Right ventricle myocardium inferior (tissue), 1 donor: ENCODE measurements around the gene BCAS3. TPM values are rescaled to one million over a fixed set of nuclear protein-coding genes. Genes with fewer than 3 reads are reported as not detected.

ENCODE experiments used
- ATAC-seq: fragments of 200-7000 bp; cut with Tn5 transposase; one replicate; pipeline ENCODE4 v1.9.1; 2020; ENCODE audit warnings: mild to moderate bottlenecking, moderate library complexity
- DNase-seq: peaks from one replicate; pipeline ENCODE4 v3.0.0; 2021; ENCODE audit errors: missing footprints
- intact Hi-C: fragments of 100-400 bp; cut with DNase I; formaldehyde crosslinking; loops from one replicate; pipeline ENCODE4 v1.11.0; 2022
- total RNA-seq: library from RNA; stranded (reverse); fragmentation: NEBNext Ultra II Directional; extraction: Animal tissue kit (Norgen Biotek cat#: 25700); gene quantifications from one replicate; pipeline ENCODE4 v1.2.1, GENCODE V29; 2021
- donor health status: DM: no; HTN: yes; CAD: no; lungs with severe emphysema.

The BCAS3 gene
- total RNA-seq, 1 donor from 2014 or later: 13.3 TPM

DNA sequence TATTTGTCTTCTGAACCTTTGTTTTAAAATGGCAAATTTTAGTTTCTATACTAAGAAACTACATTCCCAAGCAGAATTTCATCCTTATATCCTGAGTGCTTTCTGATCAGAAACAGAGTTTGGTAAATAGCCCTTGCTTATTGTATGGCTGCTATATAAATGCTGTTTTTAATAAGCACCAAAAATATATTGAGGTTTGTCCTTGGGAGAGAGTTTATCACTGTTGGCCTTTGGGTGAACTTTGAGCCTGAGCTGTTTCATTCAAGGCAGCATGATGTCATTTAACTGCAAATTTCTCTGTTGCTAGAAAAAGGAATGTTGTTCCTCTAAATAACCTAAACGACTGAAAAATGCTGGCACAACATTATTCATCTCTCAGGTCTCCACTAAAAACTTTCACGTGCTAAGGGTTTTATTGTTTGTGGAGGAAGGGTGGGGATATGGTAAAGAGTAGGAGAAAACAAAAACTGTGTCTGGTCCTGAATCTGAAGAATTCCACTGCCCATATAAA lies 387.7 kb downstream of the BCAS3 start:
- no peak for ATAC-seq
- DNase-seq: no peak
- intact Hi-C loops: no loop called here

DNA sequence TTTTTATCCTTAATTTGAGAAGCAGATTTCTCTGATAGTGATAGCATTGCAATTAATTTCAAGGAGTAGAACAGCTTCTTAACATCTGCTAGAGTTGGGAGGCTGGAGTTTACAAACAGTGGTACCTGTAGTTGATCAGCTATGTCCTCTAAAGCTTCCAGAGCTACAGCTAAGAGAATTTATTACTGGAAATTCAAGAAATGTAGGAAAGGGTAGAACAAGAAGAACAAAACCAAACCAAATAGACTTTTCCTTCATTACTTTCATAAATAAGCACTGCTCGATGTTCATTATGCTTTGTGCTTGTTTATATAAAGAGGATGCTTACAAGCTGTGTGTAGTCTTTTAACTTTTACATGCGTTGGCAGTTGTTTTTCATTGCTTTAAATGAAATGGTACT lies 388.4 kb downstream of the BCAS3 start:
- no peak for DNase-seq
- intact Hi-C loops: no loop called here
- no peak for ATAC-seq

DNA sequence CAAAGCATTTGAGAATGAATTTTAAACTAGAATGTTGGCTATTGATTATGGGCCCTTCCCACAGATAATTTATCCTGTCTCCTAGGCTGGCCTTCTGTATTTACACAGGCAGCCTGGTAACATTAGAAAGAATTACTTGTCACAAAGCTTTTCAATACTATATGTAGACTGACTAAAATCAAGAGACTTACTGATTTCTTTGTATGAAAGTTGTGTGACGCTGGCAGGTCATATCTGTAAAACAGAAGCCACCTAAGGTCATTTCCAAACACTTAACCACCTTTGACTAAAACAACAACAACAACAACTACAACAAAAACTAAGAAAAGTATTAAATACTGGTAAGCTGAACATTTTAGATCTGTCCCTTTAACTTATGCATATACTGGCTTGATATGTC lies 393.0 kb downstream of the BCAS3 start:
- no peak for DNase-seq
- no peak for ATAC-seq
- intact Hi-C loops: no loop called here

DNA sequence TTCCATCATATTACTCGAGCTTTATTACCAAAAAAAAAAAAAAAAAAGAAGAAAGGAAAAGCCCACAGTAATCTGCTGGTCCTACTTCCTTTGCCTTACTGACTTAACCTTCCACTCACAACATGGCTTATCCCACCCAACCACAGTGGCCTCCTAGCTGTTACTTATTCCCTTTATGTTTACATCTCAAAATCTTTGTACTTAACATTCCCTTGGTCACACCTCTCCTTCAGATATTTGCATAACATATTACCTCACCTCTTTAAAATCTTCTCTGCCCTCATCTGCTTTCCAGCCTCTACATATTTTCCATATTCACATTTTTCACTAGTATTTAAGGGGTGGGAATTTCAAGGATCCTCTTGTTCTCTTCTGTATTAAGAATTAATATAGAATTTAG lies 395.0 kb downstream of the BCAS3 start:
- intact Hi-C loops: no loop called here
- ATAC-seq: no peak
- no peak for DNase-seq

DNA sequence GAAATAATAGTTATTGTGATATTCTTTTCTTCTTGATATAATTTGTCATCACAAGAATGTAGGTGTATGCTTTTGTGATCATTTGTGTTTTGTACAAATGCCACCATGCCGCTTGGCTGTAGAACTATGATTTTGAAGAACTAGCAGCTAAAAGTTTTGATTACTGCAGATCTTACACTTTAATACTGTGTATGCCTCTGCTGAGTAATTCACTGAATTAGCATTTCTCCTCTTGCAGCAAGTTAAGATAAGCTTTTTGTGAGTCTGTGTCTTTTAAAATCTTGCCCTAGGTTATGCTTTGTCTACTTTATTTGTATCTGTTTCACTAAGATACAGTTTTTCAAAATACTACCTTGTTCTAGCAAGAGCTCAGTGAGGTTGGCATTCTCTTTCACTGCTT lies 395.5 kb downstream of the BCAS3 start:
- DNase-seq: no peak
- no peak for ATAC-seq
- intact Hi-C loops: no loop called here

DNA sequence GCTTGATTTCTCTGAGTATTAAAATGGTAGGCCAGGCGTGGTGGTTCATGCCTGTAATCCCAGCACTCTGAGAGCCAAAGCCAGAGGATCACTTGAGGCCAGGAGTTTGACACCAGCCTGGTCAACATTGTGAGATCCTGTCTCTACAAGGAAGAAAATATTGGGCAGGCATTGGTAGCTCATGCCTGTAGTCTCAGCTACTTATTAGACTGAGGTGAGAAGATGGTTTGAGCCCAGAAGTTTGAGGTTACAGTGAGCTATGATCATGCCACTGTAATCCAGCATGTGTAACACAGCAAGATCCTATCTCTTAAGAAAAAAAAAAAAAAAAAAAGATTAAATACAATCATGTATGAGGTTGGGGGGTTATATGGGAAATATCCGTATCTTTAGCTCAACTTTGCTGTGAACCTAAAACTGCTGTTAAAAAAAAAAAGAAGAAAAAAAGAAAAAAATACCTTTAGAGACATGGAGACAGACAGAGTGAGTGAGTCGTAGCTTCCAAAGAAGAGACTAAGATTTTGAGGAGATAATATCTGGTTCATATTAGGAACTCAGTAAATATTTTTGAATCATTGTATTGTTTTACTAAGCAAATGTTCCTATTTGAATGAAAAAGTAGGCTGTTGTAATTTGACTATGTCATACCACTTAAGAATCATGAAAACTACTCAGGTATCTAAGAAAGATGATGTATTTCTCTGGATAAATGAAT lies 396.3 kb downstream of the BCAS3 start:
- ATAC-seq (no peak), DNase-seq (no peak)
- intact Hi-C loops: no loop called here

DNA sequence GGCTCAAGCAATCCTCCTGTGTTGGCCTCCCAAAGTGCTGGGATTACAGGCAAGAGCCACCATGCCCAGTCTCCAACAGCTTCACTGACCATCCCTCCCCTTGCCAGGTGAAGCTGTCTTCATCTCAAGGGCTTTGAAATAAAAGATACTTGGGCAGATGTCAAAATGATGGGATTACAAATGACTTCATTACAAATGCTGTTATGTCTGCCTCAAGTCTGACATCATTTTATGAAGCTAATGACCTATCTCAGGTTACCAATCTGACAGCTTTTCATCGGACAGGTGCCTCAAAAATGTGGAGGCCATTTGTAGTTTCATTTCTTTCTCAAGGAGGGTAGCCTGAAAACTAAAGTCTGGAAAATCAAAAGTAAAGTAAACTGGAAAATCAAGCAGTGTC lies 398.3 kb downstream of the BCAS3 start:
- intact Hi-C loops: no loop called here
- ATAC-seq: no peak
- no peak for DNase-seq

DNA sequence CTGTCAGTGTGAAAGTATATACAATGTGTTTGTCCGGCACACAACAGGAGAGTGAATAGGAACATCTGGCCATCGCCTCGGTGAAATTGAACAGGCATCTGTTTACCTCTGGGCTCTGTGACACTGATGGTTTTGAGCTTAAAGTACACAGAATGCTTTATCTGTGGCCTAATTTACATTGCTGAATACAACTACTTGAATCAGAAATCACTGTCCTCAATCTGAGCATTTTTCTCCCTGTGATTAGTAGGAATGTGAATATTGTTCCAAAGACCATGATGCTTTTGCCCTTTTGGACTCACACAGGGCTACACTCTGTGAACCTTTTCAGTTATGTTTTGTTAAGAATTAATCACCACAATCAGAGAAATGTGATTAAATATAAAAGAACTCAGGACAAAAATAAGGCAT lies 399.0 kb downstream of the BCAS3 start:
- intact Hi-C loops: no loop called here
- ATAC-seq: no peak
- no peak for DNase-seq

DNA sequence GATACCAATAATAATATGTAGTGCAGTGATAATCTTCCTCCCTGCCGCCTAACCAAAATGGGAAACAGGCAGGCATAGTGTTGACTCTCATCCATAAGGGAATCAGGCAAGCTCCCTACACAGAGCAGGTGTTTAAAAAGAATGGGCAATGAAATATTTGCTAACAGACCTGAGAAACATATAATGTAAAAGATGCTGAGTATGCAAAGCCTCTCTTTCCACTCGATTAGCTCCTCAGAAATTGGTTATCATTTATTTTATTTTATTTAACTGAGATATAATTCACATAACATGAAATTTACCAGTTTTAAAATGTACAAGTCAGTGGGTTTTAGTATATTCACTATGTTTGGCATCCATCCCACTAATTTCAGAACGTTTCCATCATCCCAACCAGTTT lies 404.3 kb downstream of the BCAS3 start:
- DNase-seq (no peak), ATAC-seq (no peak)
- intact Hi-C loops: no loop called here

DNA sequence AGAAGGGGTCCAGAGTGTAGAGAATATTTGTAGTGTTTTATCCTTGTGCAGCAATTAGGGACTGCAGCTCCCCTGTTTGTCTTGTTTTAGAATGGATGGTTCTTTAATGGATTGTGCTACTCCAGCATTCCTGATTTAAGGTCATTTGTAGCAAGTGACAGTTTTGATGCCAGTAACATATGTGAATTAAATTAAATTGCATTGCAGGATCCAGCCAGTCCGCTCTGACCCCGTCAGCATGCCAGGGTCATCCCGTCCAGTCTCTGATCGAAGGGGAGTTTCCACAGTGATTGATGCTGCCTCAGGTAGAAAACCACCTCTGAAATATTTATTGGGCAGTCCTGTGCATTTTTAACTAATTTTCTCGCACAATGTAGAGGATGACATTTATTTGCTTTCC lies 406.6 kb downstream of the BCAS3 start:
- intact Hi-C loops: no loop called here
- ATAC-seq (no peak), DNase-seq (no peak)

DNA sequence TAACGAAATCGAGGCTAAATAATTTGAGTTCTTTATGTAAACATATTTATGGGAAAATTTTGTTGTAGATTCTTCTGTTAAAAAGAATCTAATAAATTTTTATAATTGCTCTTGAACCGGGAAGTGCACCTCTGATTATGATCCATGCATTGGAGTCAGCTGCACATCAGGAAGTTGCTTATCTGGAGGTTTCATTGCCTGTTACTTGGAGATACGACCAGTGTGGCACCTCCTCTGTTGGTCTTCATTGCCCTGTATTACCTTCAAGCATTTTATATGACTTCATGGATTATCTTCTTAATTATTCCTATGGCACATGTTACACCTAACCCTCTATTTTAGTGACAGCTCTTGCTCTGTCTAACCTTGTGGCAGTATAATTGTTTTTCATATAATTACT lies 409.4 kb downstream of the BCAS3 start:
- DNase-seq (no peak), ATAC-seq (no peak)
- intact Hi-C loops: no loop called here

DNA sequence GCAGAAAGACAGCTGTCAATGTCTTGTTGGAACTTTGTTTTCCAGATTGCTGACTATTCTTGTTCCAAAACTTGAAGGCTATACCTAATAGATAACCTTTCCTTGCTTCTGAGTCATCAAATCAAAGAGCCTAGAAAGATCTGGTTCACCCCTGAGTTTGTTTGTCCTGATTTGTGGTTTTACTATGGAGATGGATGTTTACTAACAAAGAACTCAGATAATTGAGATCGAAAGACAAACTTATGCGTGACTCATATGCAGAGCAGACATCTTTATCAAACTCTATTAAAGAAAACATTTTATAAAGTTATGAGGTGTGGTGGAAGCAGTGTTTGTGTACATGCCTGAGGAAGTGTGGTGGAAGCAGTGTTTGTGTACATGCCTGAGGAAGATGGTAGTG lies 410.9 kb downstream of the BCAS3 start:
- intact Hi-C loops: no loop called here
- DNase-seq (no peak), ATAC-seq (no peak)

DNA sequence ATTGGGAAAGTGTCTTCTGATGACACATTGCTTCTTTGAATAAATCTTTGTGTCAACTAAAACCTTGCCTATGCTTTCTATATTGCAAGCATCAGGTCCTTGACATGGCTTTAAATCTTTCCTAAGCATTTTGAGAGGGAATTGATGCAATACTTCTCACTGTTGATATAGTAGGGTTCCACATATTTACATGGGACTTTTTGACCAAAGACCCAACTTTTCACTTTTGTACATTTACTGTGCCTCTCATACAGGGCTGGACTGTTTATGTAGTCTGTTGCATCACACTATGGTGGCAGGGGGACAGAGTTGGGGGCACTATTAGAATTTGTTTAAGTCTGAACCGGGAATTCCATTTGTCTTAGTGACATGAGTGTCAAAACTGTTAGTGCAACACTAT lies 413.4 kb downstream of the BCAS3 start:
- ATAC-seq: no peak
- no peak for DNase-seq
- intact Hi-C loops: no loop called here

DNA sequence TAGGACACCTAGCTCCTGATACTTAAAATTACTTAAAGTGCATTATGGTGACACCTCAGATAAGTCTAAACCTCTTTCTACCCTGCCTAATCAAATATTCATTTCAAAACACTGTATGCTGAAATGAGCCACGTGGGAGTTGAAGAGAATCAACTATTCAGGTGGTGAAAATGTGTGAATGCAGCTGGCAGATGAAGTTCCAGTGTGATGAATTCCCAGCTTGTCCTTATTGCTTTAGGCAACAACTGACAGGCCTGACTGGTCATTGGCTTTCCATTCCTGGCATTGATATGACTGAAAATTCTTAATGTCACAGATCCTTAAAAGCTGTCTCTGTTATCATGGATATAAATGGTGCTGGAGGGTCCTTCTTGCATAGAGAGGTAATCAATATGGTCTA lies 420.1 kb downstream of the BCAS3 start:
- ATAC-seq: no peak
- intact Hi-C loops: no loop called here
- DNase-seq: no peak

DNA sequence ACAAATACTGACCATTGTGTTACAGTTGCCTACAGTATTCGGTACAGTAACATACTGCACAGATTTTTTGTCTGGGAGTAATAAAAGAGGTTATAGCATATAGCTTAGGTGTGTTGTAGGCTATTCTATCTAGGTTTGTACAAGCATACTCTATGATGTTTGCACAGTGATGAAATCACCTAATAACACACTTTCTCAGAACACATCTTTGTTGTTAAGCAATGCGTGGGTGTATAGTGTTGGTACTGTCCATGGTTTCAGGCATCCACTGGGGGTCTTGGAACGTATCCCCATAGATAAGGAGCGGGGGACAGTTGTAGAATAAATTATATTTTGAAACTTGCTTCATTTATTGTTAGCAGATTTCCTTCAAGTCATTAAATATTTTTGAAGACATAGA lies 428.7 kb downstream of the BCAS3 start:
- intact Hi-C loops: no loop called here
- DNase-seq (no peak), ATAC-seq (no peak)

DNA sequence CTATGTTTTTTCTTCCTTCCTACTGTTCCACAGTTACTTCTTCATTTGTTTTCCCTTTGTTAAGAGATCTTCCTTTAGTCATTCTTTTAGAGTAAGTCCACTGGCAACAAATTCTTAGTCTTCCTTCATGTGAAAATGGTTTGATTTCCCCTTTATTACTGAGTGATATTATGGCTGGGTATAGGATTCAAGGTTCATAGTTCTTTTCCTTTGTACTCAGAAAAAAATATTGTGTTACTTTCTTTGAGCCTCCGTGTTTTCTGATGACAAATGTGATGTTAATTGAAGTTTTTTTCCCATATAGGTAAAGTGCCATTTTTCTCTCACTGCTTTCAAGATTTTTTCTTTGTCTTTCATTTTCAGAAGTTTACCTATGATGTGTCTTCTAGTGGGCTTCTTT lies 438.9 kb downstream of the BCAS3 start:
- DNase-seq (no peak), ATAC-seq (no peak)
- intact Hi-C loops: no loop called here

DNA sequence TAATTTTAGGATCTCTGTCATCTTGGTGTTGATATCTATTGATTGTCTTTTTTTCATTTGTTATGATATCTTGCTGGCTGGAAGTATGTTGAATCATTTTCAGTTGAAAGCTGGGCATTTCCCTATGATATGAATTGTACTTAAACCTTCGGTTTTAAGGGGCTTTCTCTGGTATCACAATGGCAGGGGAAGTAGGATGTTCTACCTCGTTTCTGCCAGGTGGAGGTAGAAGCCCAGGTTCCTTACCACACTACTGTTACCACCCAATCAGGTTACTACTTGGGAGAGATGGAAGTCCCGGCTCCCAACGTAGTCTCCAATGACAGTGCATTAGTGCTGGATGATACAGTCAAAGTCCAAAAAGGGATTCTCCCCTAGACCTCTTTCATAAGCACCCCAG lies 440.3 kb downstream of the BCAS3 start:
- no peak for DNase-seq
- no peak for ATAC-seq
- intact Hi-C loops: no loop called here

DNA sequence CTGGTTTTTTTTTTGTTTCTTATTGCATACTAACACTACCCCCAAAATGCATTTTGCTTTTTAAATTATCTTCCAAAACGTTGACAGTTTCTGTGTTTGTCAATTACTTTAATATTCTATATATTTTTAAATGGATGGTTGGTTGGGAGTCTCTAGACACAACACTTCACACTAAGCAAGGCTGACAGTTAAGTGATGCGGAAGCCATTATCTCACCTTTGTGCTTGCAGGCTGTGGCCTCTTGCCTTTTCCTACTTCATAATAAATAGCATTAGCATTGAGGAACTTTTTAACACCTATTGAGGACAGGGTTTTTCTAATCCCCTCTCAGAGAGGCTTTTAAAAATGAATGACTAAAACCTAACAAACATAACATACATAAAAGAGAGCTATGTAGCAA lies 441.2 kb downstream of the BCAS3 start:
- DNase-seq (no peak), ATAC-seq (no peak)
- intact Hi-C loops: no loop called here

DNA sequence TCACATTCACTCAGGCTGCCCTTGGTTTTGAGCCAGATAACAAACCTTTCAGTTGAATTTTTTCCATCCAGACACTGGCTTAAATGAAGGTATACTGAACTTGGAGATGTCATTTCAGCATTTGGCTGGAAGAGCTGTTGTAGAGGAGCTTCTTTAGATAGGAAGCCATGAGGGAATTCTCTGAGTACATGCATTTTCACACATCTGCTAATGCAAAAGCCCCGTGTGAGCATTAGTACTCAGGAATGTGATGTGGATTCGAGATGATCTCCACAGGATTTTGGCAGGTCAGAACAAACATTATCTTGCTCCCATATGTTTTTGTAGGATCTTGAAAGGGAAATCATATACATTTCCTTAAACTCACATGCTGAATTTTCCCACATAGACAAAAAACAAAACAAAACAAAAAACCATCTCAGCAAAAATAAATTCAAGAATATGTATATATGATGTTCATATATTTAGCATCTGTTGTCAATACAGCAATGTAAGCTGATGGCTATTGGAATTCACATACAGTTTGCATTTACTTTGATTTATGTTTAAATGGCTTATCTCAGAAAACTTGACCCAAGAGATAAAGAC lies 444.8 kb downstream of the BCAS3 start:
- ATAC-seq (no peak), DNase-seq (no peak)
- intact Hi-C loops: no loop called here

DNA sequence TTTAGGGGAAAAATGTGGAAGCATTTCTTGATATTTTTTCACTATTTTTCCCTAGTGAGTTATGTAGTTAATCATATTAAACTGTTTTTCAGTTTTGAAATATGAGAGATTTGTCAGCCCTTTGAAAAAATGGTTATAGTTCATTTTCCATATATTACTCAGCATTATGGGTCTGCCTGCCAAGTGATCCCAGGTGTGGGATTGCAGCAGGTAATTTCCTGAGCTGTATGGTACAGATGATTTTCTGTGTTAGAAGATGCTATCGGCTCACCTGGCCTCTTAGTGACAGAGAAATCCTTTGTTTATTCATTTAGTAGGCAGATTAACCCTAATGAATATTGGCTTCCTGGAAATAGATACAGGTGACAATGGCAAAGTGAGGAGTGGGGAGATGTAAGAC lies 446.9 kb downstream of the BCAS3 start:
- ATAC-seq (no peak), DNase-seq (no peak)
- intact Hi-C loops: no loop called here
